Measurements from ENCODE around the gene VWA5B2.

DNA sequence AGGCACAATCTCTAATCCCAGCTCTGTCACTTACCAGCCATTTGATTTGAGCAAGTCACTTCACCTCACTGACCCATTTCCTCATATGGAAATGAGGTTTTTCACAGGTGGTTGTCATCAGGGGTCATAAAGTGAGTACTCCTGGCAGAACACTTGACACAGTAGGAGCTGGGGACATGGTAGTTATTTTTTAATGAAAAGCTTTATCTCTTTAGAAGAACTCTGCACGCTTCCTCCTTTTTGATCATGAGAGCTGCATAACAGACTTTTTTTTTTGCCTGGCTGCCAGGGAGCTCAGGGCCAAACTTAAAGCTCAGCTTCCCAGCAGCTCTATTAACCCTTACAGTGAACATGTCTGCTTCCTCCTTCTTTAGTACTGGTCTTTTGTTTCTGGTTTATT lies 8.4 kb downstream of the VWA5B2 start:
- TF ChIP-seq, protein P1, sequence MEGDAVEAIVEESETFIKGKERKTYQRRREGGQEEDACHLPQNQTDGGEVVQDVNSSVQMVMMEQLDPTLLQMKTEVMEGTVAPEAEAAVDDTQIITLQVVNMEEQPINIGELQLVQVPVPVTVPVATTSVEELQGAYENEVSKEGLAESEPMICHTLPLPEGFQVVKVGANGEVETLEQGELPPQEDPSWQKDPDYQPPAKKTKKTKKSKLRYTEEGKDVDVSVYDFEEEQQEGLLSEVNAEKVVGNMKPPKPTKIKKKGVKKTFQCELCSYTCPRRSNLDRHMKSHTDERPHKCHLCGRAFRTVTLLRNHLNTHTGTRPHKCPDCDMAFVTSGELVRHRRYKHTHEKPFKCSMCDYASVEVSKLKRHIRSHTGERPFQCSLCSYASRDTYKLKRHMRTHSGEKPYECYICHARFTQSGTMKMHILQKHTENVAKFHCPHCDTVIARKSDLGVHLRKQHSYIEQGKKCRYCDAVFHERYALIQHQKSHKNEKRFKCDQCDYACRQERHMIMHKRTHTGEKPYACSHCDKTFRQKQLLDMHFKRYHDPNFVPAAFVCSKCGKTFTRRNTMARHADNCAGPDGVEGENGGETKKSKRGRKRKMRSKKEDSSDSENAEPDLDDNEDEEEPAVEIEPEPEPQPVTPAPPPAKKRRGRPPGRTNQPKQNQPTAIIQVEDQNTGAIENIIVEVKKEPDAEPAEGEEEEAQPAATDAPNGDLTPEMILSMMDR (conservative IDR thresholded peaks at IDR 0.05; ENCODE audit: low read depth in 2 of 2), result no peak
- TF ChIP-seq, protein P2, sequence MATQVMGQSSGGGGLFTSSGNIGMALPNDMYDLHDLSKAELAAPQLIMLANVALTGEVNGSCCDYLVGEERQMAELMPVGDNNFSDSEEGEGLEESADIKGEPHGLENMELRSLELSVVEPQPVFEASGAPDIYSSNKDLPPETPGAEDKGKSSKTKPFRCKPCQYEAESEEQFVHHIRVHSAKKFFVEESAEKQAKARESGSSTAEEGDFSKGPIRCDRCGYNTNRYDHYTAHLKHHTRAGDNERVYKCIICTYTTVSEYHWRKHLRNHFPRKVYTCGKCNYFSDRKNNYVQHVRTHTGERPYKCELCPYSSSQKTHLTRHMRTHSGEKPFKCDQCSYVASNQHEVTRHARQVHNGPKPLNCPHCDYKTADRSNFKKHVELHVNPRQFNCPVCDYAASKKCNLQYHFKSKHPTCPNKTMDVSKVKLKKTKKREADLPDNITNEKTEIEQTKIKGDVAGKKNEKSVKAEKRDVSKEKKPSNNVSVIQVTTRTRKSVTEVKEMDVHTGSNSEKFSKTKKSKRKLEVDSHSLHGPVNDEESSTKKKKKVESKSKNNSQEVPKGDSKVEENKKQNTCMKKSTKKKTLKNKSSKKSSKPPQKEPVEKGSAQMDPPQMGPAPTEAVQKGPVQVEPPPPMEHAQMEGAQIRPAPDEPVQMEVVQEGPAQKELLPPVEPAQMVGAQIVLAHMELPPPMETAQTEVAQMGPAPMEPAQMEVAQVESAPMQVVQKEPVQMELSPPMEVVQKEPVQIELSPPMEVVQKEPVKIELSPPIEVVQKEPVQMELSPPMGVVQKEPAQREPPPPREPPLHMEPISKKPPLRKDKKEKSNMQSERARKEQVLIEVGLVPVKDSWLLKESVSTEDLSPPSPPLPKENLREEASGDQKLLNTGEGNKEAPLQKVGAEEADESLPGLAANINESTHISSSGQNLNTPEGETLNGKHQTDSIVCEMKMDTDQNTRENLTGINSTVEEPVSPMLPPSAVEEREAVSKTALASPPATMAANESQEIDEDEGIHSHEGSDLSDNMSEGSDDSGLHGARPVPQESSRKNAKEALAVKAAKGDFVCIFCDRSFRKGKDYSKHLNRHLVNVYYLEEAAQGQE (IDR thresholded peaks at IDR 0.05; ENCODE audit: unreplicated experiment), result no peak
- TF ChIP-seq EZH2phosphoT487 (IDR thresholded peaks at IDR 0.05; ENCODE audit: unreplicated experiment) (no peak), POLR2AphosphoS5 (IDR thresholded peaks at IDR 0.05; ENCODE audit: low read depth) (no peak), CREB1 (CRISPR knock-in tag; IDR thresholded peaks at IDR 0.05; ENCODE audit: low read depth) (no peak), EZH2 (IDR thresholded peaks at IDR 0.05; ENCODE audit: low read depth, unreplicated experiment) (no peak), ZNF331 (CRISPR knock-in tag; IDR thresholded peaks at IDR 0.05; ENCODE audit: low read depth) (no peak)
